Activated CD4-positive, alpha-beta T cell treated with anti-CD3 and anti-CD28 coated beads, Interleukin-2, amount 10 ng/mL, durations not matched to agents 24 days and 14 days (primary cell): ENCODE results near the gene RAE1. TPM values are rescaled to one million over a fixed set of nuclear protein-coding genes. Genes with fewer than 3 reads are reported as not detected.
"Not testable (repeated sequence)": the region's sequence is repeated elsewhere in the genome, so short reads cannot be mapped to it uniquely, and the experiment has no call there.

Experiments used
- DNase-seq: peaks from one replicate; pipeline ENCODE4 v3.0.0; 2022
- H3K27ac Mint-ChIP-seq: one replicate; pipeline ENCODE4 v1.8.0; 2022; ENCODE audit warnings: mild to moderate bottlenecking, mixed read lengths
- H3K27me3 Mint-ChIP-seq: one replicate; pipeline ENCODE4 v1.8.0; 2022; ENCODE audit warnings: mixed read lengths
- H3K36me3 Mint-ChIP-seq: one replicate; pipeline ENCODE4 v1.8.0; 2022; ENCODE audit warnings: low read depth, mild to moderate bottlenecking, mixed read lengths
- H3K4me1 Mint-ChIP-seq: one replicate; pipeline ENCODE4 v1.8.0; 2021; ENCODE audit warnings: mixed read lengths
- H3K4me3 Mint-ChIP-seq: one replicate; pipeline ENCODE4 v1.8.0; 2022; ENCODE audit warnings: mild to moderate bottlenecking, moderate library complexity, mixed read lengths
- H3K9me3 Mint-ChIP-seq: one replicate; pipeline ENCODE4 v1.8.0; 2021; ENCODE audit warnings: mixed read lengths
- intact Hi-C: fragments of 100-400 bp; cut with micrococcal nuclease; formaldehyde crosslinking; loops from one replicate; pipeline ENCODE4 v1.15.1; 2023
- total RNA-seq: library from RNA; stranded (reverse); gene quantifications from 2 replicates; pipeline ENCODE4 v1.2.3, GENCODE V29; 2022

The RAE1 gene
- total RNA-seq, 1 donor from 2014 or later = 58.2 TPM

DNA sequence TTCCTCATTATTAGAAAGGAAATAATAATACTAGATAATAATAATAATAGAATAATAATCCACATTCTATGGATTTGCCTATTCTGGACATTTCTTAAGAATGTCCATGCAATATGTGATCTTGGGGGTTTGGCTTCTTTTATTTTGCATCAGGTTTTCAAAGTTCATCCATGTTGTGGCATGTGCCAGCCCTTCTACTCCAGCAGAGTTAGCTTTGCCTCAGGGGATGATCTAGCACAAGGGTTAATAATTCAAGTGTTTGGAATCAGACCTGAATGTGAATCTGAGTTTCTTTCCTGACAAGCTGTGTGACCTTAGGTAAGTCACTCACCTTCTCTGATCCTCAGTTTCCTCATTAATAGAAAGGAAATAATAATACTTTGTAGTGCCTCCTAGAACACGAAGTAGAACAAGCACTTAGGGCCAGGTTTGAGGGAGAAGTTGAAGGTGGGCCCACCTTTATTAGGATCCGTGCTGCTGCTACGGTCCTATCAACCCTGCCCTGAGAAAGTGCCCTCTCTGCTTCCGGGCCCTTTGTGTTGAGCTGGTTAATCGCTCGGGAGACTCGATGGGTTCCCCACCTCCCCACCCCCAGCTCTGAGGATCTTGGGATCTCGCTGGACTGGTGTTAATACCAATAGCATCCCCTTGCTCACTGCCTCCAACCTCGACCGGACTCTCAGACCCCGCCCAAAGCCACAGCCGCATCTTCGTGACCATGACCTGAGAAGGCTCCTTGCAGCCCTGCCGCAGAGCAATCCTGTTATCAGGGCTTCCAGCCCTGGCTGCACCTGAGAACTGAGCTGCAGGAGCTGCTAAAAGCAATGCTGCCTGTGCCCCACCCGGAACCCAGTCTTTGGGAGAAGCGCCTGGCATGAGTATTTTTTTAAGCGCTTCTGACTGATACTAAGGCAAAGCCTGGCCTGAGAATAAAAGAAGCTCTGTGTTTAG is 67.0 kb downstream of the RAE1 start:
- no peak overlapping the region for H3K27ac Mint-ChIP-seq
- no peak for DNase-seq
- no peak overlapping the region for H3K4me3 Mint-ChIP-seq
- H3K27me3 Mint-ChIP-seq = peaks cover 12% of the 10 kb centered on the region
- H3K4me1 Mint-ChIP-seq = peaks cover 5% of the 10 kb centered on the region
- intact Hi-C loops = no loop called here
- no peaks in the 10 kb centered on the region for H3K36me3 Mint-ChIP-seq
- H3K9me3 Mint-ChIP-seq = no peaks in the 10 kb centered on the region

DNA sequence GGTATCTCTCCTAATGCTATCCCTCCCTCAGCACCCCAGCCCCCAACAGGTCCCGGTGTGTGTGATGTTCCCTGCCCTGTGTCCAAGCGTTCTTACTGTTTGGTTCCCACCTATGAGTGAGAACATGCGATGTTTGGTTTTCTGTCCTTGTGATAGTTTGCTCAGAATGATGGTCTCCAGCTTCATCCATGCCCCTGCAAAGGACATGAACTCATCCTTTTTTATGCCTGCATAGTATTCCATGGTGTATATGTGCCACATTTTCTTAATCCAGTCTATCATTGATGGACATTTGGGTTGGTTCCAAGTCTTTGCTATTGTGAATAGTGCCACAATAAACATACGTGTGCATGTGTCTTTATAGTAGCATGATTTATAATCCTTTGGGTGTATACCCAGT is 68.4 kb downstream of the RAE1 start:
- H3K9me3 Mint-ChIP-seq, intact Hi-C loops, H3K4me3 Mint-ChIP-seq, DNase-seq, H3K36me3 Mint-ChIP-seq, H3K27ac Mint-ChIP-seq: not testable (repeated sequence)
- peaks cover 10% of the 10 kb centered on the region for H3K4me1 Mint-ChIP-seq
- peaks cover 12% of the 10 kb centered on the region for H3K27me3 Mint-ChIP-seq

DNA sequence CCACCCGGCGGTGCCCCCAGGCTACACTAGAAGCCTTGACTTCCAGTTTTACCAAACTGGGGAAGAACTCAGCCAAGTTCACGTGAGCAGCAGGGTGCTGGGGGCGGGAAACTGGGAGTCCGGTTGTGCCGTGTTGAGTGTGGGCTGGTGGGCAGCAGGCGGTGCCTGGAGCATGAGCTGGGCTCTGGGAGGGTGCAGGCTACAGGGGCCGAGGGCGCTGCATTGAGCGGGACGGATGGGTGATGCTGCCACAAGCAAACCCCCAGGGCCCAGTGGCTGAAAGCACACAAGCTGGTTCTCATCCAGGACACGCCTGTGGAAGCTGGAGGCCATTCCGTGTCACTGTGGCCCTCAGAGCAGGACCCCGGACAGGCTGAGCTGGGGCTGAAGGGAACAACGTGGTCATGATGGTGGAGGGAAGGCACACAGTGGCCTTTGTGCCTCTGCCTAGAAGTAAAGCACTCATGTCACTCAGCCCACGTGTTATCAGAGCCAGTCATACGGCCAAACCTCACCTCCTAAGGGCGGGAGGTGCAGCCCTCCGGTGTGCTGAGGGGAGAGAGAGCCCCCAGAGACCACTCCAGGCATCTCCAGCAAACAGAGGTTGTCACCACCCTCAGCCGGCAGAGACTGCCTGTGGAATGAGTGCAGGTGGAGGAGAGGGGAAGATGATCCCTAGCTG is 69.7 kb downstream of the RAE1 start:
- DNase-seq = no peak
- no peaks in the 10 kb centered on the region for H3K36me3 Mint-ChIP-seq
- no peak overlapping the region for H3K4me3 Mint-ChIP-seq
- no peak overlapping the region for H3K27ac Mint-ChIP-seq
- no peaks in the 10 kb centered on the region for H3K9me3 Mint-ChIP-seq
- H3K27me3 Mint-ChIP-seq = peaks cover 12% of the 10 kb centered on the region
- intact Hi-C loops = no loop called here
- H3K4me1 Mint-ChIP-seq = peaks cover 15% of the 10 kb centered on the region

DNA sequence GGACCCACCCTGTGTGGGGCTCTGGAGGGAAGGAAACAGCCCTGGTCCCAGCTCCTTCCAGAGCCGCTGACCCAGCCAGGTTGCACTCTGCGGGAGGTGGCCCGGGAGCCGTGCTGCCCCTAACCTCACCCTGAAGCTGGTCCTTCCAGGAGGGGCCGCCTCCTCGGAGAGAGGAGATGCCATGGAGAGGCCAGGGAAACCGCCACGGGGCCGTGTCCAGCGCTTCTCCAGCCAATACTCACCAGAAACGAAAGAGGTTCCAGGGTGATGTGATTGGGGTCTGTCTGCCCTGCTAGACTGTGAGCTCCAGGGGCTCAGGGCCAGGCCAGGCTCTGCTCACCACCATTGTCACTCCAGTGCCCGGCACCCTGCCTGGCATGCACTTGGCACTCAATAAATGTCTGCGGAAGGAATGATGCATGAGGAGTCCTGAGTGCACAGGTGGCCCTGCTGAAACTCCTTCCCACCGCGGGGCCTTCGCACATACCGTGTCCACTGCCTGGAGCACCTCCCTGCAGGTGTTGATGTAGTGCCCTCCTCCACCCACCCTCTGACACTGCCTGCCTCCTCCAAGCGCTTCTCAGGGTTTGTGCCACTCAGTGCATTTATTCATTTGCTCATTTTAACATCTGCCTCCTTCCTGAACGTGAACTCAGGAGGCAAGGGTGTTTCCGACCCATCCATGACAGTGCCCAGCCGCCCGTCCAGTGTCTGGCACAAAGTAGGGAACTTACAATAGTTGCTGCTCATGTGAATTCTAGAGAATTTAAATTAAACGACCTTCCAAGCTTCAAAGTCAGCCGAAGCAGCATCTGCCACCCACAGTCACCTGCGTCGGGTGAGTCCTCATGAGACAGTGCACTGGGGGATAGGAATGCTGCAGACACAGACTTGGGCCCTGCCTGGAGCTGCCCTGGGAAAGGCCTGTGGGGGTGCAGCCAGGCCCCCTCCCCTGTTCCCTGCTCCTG is 70.5 kb downstream of the RAE1 start:
- Mint-ChIP-seq H3K4me1 (peaks cover 17% of the 10 kb centered on the region), H3K36me3 (no peaks in the 10 kb centered on the region), H3K27ac (no peak overlapping the region), H3K4me3 (no peak overlapping the region), H3K27me3 (peaks cover 12% of the 10 kb centered on the region), H3K9me3 (no peaks in the 10 kb centered on the region)
- DNase-seq = no peak
- intact Hi-C loops = no loop called here

DNA sequence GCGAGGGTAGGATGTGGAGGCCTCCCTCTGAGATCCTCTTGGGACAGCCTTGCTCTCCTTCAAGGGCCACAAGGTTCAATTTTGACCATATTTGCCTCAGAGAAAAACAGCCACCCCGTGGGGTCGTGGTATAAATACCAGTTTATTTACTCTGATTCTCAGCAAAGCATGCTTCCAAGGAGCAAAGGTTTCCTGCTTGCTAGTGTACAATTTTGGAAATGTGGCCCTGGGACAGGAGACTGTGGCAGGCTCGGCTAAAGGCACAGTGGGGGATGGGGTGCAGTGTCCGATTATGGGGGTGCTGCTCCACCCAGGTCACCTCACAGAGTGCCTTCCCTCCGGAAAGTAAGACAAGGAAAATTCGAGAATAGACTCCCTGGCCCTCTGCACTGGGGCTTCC is 71.2 kb downstream of the RAE1 start:
- Mint-ChIP-seq H3K9me3 (no peaks in the 10 kb centered on the region), H3K27ac (no peak overlapping the region), H3K4me3 (no peak overlapping the region), H3K27me3 (peaks cover 9% of the 10 kb centered on the region), H3K36me3 (no peaks in the 10 kb centered on the region), H3K4me1 (peaks cover 14% of the 10 kb centered on the region)
- intact Hi-C loops = no loop called here
- DNase-seq = no peak

DNA sequence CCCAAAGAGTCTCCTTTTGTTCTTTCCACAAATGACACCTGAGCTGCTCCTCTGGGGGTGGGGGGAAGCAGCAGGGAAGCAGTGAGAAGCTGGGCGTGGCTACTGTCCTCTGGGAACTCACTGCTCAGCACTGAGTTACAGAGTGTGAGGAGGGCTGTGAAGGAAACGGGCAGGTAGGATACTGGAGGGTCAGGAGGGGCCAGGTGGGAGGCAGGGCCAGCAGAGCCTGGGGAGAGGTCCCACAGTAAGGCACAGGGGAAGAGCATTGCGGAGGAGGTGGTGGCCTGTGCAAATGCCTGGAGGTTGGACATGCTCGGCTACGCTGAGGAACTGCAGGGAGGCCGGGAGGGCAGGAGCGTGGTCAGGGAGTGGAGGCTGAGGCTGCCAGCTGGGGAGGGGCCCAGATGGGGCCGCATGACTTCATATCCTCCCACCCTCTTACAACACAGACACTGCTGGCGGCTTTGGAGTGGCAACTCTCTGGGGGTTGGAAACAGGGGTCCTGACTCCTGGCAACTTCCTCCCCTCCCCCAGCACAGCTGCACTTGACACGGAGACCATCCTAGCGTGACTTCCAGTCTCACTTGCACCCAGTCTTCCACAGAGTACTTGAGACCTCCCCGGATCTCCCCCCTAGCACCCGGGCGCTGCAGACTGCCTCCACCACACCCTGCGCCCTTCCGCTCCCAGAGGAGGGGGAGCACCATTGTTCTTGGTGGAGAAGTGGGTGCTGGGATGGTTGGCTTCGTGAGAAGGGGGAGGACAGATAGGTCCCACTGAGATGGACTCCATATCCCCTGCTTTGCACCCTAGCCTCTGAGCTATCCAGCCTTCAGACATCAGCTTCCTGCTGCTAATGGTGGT is 74.3 kb downstream of the RAE1 start:
- no peak overlapping the region for H3K4me3 Mint-ChIP-seq
- peaks cover 19% of the 10 kb centered on the region for H3K4me1 Mint-ChIP-seq
- intact Hi-C loops = no loop called here
- H3K27me3 Mint-ChIP-seq = peaks cover 3% of the 10 kb centered on the region
- no peak for DNase-seq
- H3K9me3 Mint-ChIP-seq = no peaks in the 10 kb centered on the region
- no peaks in the 10 kb centered on the region for H3K36me3 Mint-ChIP-seq
- no peak overlapping the region for H3K27ac Mint-ChIP-seq

DNA sequence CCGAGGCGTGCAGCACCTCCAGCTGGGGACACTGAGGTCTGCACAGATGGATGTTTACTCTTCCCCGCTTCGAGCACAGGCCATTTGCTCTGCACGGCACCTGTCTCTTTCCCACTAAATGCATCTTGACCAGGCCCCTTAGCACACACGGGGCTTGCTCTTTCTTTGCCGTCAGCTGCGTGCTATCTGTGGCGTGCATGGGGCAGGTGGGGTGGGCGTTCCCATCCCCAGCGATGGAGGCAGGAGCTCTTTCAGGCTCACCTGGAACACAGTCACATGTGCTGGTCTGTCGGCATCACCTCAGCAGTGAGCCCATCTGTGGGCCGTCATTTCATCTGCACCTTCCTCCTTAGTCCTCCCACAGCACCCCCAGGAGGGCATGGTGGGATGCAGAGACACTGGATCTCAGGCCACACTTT is 75.2 kb downstream of the RAE1 start:
- intact Hi-C loops = no loop called here
- peaks cover 3% of the 10 kb centered on the region for H3K27me3 Mint-ChIP-seq
- H3K36me3 Mint-ChIP-seq = no peaks in the 10 kb centered on the region
- DNase-seq = no peak
- no peaks in the 10 kb centered on the region for H3K9me3 Mint-ChIP-seq
- peaks cover 23% of the 10 kb centered on the region for H3K4me1 Mint-ChIP-seq
- no peak overlapping the region for H3K4me3 Mint-ChIP-seq
- H3K27ac Mint-ChIP-seq = no peak overlapping the region

DNA sequence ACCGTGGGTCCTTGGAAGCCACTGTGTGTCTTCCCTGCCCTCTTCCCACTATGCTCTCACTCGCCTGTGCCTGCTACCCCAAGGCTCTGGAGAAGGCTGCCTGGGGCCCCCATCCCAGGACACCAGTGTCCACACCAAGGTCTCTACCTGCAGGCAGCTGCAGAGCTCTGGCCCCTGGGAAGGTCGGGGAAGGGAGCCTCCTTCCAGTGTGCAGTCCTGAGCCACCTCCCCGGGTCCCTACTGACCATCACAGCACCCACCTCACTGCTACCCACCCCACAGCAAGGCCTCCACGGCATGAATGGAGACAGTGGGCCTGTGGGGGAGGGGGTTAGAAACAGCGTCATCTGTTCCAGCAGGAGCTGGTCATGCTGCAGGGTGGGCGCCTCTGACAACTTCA is 75.8 kb downstream of the RAE1 start:
- no peak for DNase-seq
- peaks cover 1% of the 10 kb centered on the region for H3K27me3 Mint-ChIP-seq
- peaks cover 27% of the 10 kb centered on the region for H3K4me1 Mint-ChIP-seq
- H3K36me3 Mint-ChIP-seq = no peaks in the 10 kb centered on the region
- H3K27ac Mint-ChIP-seq = no peak overlapping the region
- no peak overlapping the region for H3K4me3 Mint-ChIP-seq
- intact Hi-C loops = no loop called here
- no peaks in the 10 kb centered on the region for H3K9me3 Mint-ChIP-seq

DNA sequence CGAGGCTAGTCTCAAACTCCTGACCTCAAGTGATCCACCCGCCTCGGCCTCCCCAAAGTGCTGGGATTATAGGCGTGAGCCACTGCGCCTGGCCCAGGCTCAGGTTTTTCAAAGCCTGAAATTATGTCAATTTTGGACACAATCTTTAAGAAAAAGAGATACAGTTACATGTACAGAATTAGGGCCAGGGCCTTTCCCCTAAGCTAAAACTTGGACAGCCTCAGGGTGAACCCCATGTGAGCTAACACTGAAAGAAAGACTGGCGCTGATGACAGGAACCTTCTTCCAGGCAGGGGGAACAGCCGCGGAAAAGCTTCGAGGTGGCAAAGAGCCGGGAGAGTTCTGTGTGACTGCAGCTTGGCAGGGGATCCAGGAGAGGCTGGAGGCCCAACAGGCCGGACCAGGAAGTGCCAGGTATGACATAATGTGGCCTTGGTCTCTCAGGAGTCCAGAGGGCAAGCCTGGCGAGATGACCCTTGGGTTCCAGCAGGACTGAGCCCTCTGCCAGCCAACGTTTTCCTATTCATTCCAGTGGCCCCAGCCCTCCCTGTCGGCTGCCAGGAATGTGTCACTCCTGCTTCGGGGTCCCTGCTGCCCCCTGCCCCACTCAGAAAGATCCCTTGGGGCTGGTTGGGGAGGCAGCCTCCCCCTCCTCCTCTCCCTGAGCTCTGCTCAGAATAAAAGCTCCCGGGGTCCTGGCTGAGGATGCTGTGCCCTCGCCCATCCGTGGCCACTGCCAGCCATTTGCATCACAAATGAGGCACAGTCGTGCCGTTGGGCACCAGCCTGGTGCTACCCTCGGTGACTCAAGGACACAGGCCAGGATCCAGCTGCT is 77.5 kb downstream of the RAE1 start:
- Mint-ChIP-seq H3K27me3 (no peaks in the 10 kb centered on the region), H3K4me3 (no peak overlapping the region), H3K9me3 (no peaks in the 10 kb centered on the region), H3K4me1 (peaks cover 42% of the 10 kb centered on the region), H3K36me3 (no peaks in the 10 kb centered on the region), H3K27ac (no peak overlapping the region)
- DNase-seq = no peak
- intact Hi-C loops = no loop called here

Other genes with a start within 250 kb of the RAE1 start
- 0.07 TPM in 1 of 2 replicates, not detected in the other for gene BMP7, start 84.6 kb upstream of the RAE1 start, total RNA-seq
- not detected in 2 replicates for gene SPO11, start 21.5 kb upstream of the RAE1 start, total RNA-seq
- gene RBM38, start 40.1 kb downstream of the RAE1 start, total RNA-seq = 100 and 103 TPM in 2 replicates
- not detected in 2 replicates for gene CTCFL, start 173.9 kb downstream of the RAE1 start, total RNA-seq
- not detected in 2 replicates for gene PCK1, start 209.9 kb downstream of the RAE1 start, total RNA-seq